HG02588 (cell line): ENCODE data around the gene ETV3L.

ENCODE experiments used
- ATAC-seq: cut with Tn5 transposase; IDR thresholded peaks from one replicate; pipeline ENCODE4 v1.9.1; 2021; ENCODE audit warnings: mild to moderate bottlenecking, moderate library complexity; ENCODE audit not compliant: unreplicated experiment

The ETV3L gene

GRCh38 chr1:157099633-157100009 lies at the start of gene ETV3L:
Gene ETV3L (minus strand): TSS chr1:157099808. CDS start chr1:157099523, 285 bp downstream.
- no peak for ATAC-seq

- ATAC-seq = no peak
These were observed 48.5 kb upstream of the ETV3L start for GRCh38 chr1:157147906-157148700.

GRCh38 chr1:157147037-157147436 lies 47.4 kb upstream of the ETV3L start:
- ATAC-seq = no peak

GRCh38 chr1:157146244-157146643 lies 46.6 kb upstream of the ETV3L start:
- ATAC-seq = no peak

GRCh38 chr1:157145076-157145475 lies 45.5 kb upstream of the ETV3L start:
- no peak for ATAC-seq

GRCh38 chr1:157144509-157144908 lies 44.9 kb upstream of the ETV3L start:
- ATAC-seq = no peak

- ATAC-seq = no peak
These were observed 43.3 kb upstream of the ETV3L start for GRCh38 chr1:157142765-157143423.

- ATAC-seq = no peak
These were observed 42.6 kb upstream of the ETV3L start for GRCh38 chr1:157142201-157142600.

- no peak for ATAC-seq
These were observed 41.7 kb upstream of the ETV3L start for GRCh38 chr1:157141212-157141855.

- ATAC-seq = no peak
These were observed 40.5 kb upstream of the ETV3L start for GRCh38 chr1:157140063-157140588.

- no peak for ATAC-seq
These were observed 39.6 kb upstream of the ETV3L start for GRCh38 chr1:157139052-157139715.

GRCh38 chr1:157138220-157139051 lies 38.8 kb upstream of the ETV3L start, which contains the start of gene ETV3:
Gene ETV3 (minus strand): TSS chr1:157138395. CDS start chr1:157136352, 2,043 bp downstream.
- peak; percentile 81 for ATAC-seq

- no peak for ATAC-seq
These were observed 38.0 kb upstream of the ETV3L start for GRCh38 chr1:157137408-157138219.

- no peak for ATAC-seq
These were observed 37.4 kb upstream of the ETV3L start for GRCh38 chr1:157137046-157137407.

GRCh38 chr1:157136133-157136532 lies 36.5 kb upstream of the ETV3L start:
- ATAC-seq = no peak

GRCh38 chr1:157135646-157136045 lies 36.0 kb upstream of the ETV3L start:
- no peak for ATAC-seq

GRCh38 chr1:157135070-157135469 lies 35.5 kb upstream of the ETV3L start:
- ATAC-seq = no peak

- no peak for ATAC-seq
These were observed 34.8 kb upstream of the ETV3L start for GRCh38 chr1:157134442-157134841.

GRCh38 chr1:157133426-157133825 lies 33.8 kb upstream of the ETV3L start:
- no peak for ATAC-seq
